ENCODE measurements around the gene ADCY5. TPM values are rescaled to one million over a fixed set of nuclear protein-coding genes. Genes with fewer than 3 reads are reported as not detected.
A peak's percentile ranks its signal among the peaks of the same experiment; 100 is the strongest.

ADCY5 gene
- total and polyA plus RNA-seq, 8 donors, result 3.4 to 17.6 (median 14.2) TPM

GRCh38 chr3:123314359-123315270, 134.3 kb downstream of the ADCY5 start:
- Histone ChIP-seq H3K27me3 (peaks cover 0 to 26% of the 10 kb centered on the region in 2 donors), H3K36me3 (no peaks in the 10 kb centered on the region), H3K9me3 (no peaks in the 10 kb centered on the region), H3K4me3 (no peak overlapping the region), H3K4me1 (no peaks in the 10 kb centered on the region), H3K27ac (no peak overlapping the region)
- ATAC-seq, result no peak
- intact Hi-C loops (cut with DNase I), result no loop called here
- no peak for TF ChIP-seq CTCF (IDR thresholded peaks at IDR 0.05)
- peak in 1 of 4 donors; percentile 34 for DNase-seq

GRCh38 chr3:123313889-123314288, 135.0 kb downstream of the ADCY5 start:
- intact Hi-C loops (cut with DNase I), result no loop called here
- Histone ChIP-seq H3K9me3 (no peaks in the 10 kb centered on the region), H3K4me1 (no peaks in the 10 kb centered on the region), H3K27ac (no peak overlapping the region), H3K36me3 (no peaks in the 10 kb centered on the region), H3K4me3 (no peak overlapping the region), H3K27me3 (peaks cover 0 to 22% of the 10 kb centered on the region in 2 donors)
- no peak for TF ChIP-seq CTCF (IDR thresholded peaks at IDR 0.05)
- no peak for ATAC-seq
- peak in 1 of 4 donors; percentile 24 for DNase-seq

- Histone ChIP-seq H3K9me3 (no peaks in the 10 kb centered on the region), H3K4me1 (no peaks in the 10 kb centered on the region), H3K36me3 (no peaks in the 10 kb centered on the region), H3K4me3 (no peak overlapping the region), H3K27ac (no peak overlapping the region), H3K27me3 (peaks cover 0 to 22% of the 10 kb centered on the region in 2 donors)
- no peak for TF ChIP-seq CTCF (IDR thresholded peaks at IDR 0.05)
- intact Hi-C loops (cut with DNase I), result no loop called here
- peak in 1 of 4 donors; percentile 62 for DNase-seq
- ATAC-seq, result no peak
These were observed 136.3 kb downstream of the ADCY5 start for GRCh38 chr3:123312331-123313265.

- Histone ChIP-seq H3K27ac (no peak overlapping the region), H3K4me1 (no peaks in the 10 kb centered on the region), H3K4me3 (no peak overlapping the region), H3K36me3 (no peaks in the 10 kb centered on the region), H3K27me3 (peaks cover 0 to 22% of the 10 kb centered on the region in 2 donors), H3K9me3 (no peaks in the 10 kb centered on the region)
- DNase-seq (peak in 1 of 4 donors; percentile 12), ATAC-seq (no peak)
- intact Hi-C loops (cut with DNase I), result no loop called here
- TF ChIP-seq CTCF (IDR thresholded peaks at IDR 0.05), result no peak
These were observed 137.7 kb downstream of the ADCY5 start for GRCh38 chr3:123311201-123311600.

GRCh38 chr3:123310741-123311140, 138.1 kb downstream of the ADCY5 start:
- no peak for TF ChIP-seq CTCF (IDR thresholded peaks at IDR 0.05)
- no peaks in the 10 kb centered on the region for H3K4me1 ChIP-seq
- H3K27ac ChIP-seq, result no peak overlapping the region
- ATAC-seq, result no peak
- DNase-seq, result no peak
- H3K4me3 ChIP-seq, result no peak overlapping the region
- no peaks in the 10 kb centered on the region for H3K36me3 ChIP-seq
- no peaks in the 10 kb centered on the region for H3K9me3 ChIP-seq
- peaks cover 0 to 22% of the 10 kb centered on the region in 2 donors for H3K27me3 ChIP-seq
- intact Hi-C loops (cut with DNase I), result no loop called here
